Thyroid gland (tissue), 4 donors: Measurements from ENCODE around the gene SLC11A2.

ENCODE experiments used
- POLR2A ChIP-seq, 2 donors: fragments of 450-650 bp; IDR thresholded peaks; one replicate each; pipeline ENCODE4 v1.6.1; 2017; ENCODE audit warnings: antibody characterized with exemption in 2 of 2, mild to moderate bottlenecking in 2 of 2, moderate library complexity in 1 of 2
- TF ChIP-seq, protein P1 (sequence below), 6 experiments: fragments of 200-600 bp in 3 of 6; fragments of 450-650 bp in 3 of 6; sonication (generic) in 3 of 6; IDR thresholded peaks; one replicate each; pipeline ENCODE4 v1.5.1; 2016 to 2019; ENCODE audit warnings: antibody characterized with exemption in 6 of 6, mild to moderate bottlenecking in 2 of 6, inconsistent platforms in 1 of 6, moderate library complexity in 1 of 6

DNA sequence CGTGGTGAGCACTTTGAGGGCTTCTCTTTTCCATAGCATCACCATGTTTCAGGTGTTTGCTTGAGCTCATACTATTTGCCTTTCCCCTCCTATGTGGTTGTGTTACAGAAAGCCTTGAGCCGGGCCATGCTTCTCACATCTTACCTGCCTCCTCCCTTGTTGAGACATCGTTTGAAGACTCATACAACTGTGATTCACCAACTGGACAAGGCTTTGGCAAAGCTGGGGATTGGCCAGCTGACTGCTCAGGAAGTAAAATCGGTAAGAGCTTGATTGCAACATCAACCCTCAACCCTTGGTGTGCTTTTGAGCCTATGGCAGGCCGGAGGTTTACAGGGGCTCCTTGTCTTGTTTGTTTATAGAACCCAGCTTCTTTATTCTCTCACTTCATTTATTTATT is 30.1 kb upstream of the SLC11A2 start:
- no peak for TF ChIP-seq POLR2A (IDR thresholded peaks at IDR 0.05)
- TF ChIP-seq, protein P1, sequence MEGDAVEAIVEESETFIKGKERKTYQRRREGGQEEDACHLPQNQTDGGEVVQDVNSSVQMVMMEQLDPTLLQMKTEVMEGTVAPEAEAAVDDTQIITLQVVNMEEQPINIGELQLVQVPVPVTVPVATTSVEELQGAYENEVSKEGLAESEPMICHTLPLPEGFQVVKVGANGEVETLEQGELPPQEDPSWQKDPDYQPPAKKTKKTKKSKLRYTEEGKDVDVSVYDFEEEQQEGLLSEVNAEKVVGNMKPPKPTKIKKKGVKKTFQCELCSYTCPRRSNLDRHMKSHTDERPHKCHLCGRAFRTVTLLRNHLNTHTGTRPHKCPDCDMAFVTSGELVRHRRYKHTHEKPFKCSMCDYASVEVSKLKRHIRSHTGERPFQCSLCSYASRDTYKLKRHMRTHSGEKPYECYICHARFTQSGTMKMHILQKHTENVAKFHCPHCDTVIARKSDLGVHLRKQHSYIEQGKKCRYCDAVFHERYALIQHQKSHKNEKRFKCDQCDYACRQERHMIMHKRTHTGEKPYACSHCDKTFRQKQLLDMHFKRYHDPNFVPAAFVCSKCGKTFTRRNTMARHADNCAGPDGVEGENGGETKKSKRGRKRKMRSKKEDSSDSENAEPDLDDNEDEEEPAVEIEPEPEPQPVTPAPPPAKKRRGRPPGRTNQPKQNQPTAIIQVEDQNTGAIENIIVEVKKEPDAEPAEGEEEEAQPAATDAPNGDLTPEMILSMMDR (IDR thresholded peaks at IDR 0.05): no peak
